ENCODE data around the gene ACOD1. TPM values are rescaled to one million over a fixed set of nuclear protein-coding genes. Genes with fewer than 3 reads are reported as not detected.
A peak's percentile ranks its signal among the peaks of the same experiment; 100 is the strongest.

Gene ACOD1
- total and polyA plus RNA-seq, 2 experiments from 2014 or later, result not detected

DNA sequence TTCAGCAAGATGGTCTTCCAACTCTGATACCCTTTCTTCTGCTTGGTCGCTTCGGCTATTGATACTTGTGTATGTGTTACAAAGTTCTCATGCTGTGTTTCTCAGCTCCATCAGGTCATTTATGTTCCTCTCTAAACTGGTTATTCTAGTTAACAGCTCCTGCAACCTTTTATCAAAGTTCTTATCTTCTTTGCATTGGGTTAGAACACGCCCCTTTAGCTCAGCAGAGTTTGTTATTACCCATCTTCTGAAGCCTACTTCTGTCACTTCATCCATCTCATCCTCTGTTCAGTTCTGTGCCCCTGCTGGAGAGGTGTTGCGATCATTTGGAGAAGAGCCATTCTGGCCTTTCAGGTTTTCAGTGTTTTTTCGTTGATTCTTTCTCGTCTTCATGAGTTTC, 18.7 kb downstream of the ACOD1 start:
- Histone ChIP-seq H3K9me2 (replicated peaks; ENCODE audit: insufficient read depth) (no peaks in the 10 kb centered on the region), H2AFZ (no peak overlapping the region), H3K27ac (peak overlapping the region; percentile 60), H3K4me1 (ENCODE audit: insufficient read depth) (peaks cover 16% of the 10 kb centered on the region), H4K20me1 (ENCODE audit: insufficient read depth, poor library complexity, severe bottlenecking) (no peaks in the 10 kb centered on the region), H3K79me2 (no peaks in the 10 kb centered on the region), H3K36me3 (replicated peaks; ENCODE audit: insufficient read depth, low read depth) (no peaks in the 10 kb centered on the region), H3K4me2 (peak overlapping the region; percentile 21), H3K4me3 (no peak overlapping the region), H3K27me3 (no peaks in the 10 kb centered on the region), H3K9me3 (ENCODE audit: low read depth) (no peaks in the 10 kb centered on the region)
- no peak for TF ChIP-seq CTCF (IDR thresholded peaks at IDR 0.05; ENCODE audit: poor library complexity)
- no peak for TF ChIP-seq EZH2 (IDR thresholded peaks at IDR 0.05; ENCODE audit: borderline replicate concordance)
- no peak for TF ChIP-seq EZH2phosphoT487 (IDR thresholded peaks at IDR 0.05; ENCODE audit: low read depth, severe bottlenecking, unreplicated experiment)
- 75% methylated on average over 6 of the region's 6 CpGs for WGBS (ENCODE audit: low lambda C conversion rate, missing lambda C conversion rate)
- no peak for DNase-seq (ENCODE audit: low spot score)

DNA sequence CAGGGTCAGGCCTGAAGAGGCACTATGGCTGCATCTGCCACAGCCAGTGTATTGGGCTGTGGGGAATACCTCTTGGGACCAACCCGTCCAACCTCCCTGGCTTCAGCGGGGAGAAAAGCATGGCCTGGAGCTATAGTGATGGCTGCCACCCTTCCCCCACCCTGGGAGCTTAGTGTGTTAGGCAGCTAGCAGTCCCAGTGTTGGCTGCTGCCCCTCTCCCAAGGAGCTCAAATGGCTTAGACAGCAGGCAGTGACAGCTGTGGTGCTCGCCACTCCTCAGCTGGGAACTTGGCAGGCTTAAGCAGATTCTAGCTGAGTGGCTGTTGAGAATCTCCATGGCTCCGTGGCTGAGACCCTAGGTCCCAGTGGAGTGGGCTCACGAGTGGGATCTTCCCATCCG, 19.7 kb downstream of the ACOD1 start:
- H3K27me3 ChIP-seq, result no peaks in the 10 kb centered on the region
- H3K4me2 ChIP-seq, result no peak overlapping the region
- H3K9me2 ChIP-seq (replicated peaks; ENCODE audit: insufficient read depth), result no peaks in the 10 kb centered on the region
- H3K9me3 ChIP-seq (ENCODE audit: low read depth), result no peaks in the 10 kb centered on the region
- H3K79me2 ChIP-seq, result no peaks in the 10 kb centered on the region
- no peak overlapping the region for H3K4me3 ChIP-seq
- H2AFZ ChIP-seq, result no peak overlapping the region
- WGBS (ENCODE audit: low lambda C conversion rate, missing lambda C conversion rate), result 84% methylated on average over 6 of the region's 6 CpGs
- TF ChIP-seq EZH2 (IDR thresholded peaks at IDR 0.05; ENCODE audit: borderline replicate concordance) (no peak), EZH2phosphoT487 (IDR thresholded peaks at IDR 0.05; ENCODE audit: low read depth, severe bottlenecking, unreplicated experiment) (no peak), CTCF (IDR thresholded peaks at IDR 0.05; ENCODE audit: poor library complexity) (no peak)
- no peaks in the 10 kb centered on the region for H4K20me1 ChIP-seq (ENCODE audit: insufficient read depth, poor library complexity, severe bottlenecking)
- no peaks in the 10 kb centered on the region for H3K36me3 ChIP-seq (replicated peaks; ENCODE audit: insufficient read depth, low read depth)
- no peak overlapping the region for H3K27ac ChIP-seq
- DNase-seq (ENCODE audit: low spot score), result no peak
- H3K4me1 ChIP-seq (ENCODE audit: insufficient read depth), result peaks cover 16% of the 10 kb centered on the region

DNA sequence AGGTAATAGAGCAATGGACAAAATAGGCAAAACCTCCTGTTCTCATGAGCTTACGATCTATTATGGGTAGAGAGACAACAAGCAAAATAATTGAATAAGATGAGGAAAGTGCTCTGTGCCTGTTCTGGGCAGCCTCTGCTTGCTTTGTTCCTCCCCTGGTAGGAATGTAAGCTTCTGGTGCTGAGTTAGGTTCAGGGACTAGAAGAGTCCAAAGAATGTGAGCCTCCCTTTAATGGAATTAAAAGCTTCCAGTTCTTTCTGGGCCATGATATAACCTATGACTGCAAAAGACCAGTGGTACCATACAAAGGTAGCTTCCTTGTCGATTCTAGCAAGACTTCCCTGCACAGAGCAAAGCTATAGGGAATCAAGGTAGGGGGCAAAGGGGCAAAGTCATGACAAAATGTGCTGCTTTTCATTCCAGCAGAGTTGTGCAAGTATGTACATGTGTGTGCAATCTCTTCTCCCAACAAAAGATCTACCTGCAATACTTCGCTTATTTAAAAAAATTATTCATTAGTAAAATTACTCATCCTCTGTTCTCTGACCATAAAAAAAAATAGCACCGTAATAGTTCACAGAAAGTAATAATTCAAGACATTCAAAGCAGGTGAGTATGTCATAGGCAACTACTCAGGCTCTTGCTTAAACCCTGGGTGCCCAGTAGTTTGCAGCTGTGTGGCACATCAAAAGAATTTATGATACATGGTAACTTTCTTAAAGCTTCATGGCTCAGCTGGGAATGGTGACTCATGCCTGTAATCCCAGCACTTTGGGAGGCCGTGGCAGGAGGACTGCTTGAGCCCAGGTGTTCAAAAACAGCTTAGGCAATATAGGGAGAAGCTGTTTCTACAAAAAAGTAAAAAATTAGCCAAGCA, 21.4 kb downstream of the ACOD1 start:
- peak overlapping the region; percentile 44 for H3K27ac ChIP-seq
- no peaks in the 10 kb centered on the region for H3K36me3 ChIP-seq (replicated peaks; ENCODE audit: insufficient read depth, low read depth)
- no peaks in the 10 kb centered on the region for H4K20me1 ChIP-seq (ENCODE audit: insufficient read depth, poor library complexity, severe bottlenecking)
- no peaks in the 10 kb centered on the region for H3K27me3 ChIP-seq
- H3K9me2 ChIP-seq (replicated peaks; ENCODE audit: insufficient read depth), result no peaks in the 10 kb centered on the region
- DNase-seq (ENCODE audit: low spot score), result no peak
- H2AFZ ChIP-seq, result no peak overlapping the region
- no peak overlapping the region for H3K4me2 ChIP-seq
- peaks cover 16% of the 10 kb centered on the region for H3K4me1 ChIP-seq (ENCODE audit: insufficient read depth)
- 79% methylated on average over 5 of the region's 5 CpGs for WGBS (ENCODE audit: low lambda C conversion rate, missing lambda C conversion rate)
- no peak for TF ChIP-seq CTCF (IDR thresholded peaks at IDR 0.05; ENCODE audit: poor library complexity)
- TF ChIP-seq EZH2phosphoT487 (IDR thresholded peaks at IDR 0.05; ENCODE audit: low read depth, severe bottlenecking, unreplicated experiment), result no peak
- no peak for TF ChIP-seq EZH2 (IDR thresholded peaks at IDR 0.05; ENCODE audit: borderline replicate concordance)
- no peaks in the 10 kb centered on the region for H3K79me2 ChIP-seq
- no peaks in the 10 kb centered on the region for H3K9me3 ChIP-seq (ENCODE audit: low read depth)
- H3K4me3 ChIP-seq, result no peak overlapping the region

Data from hepatocyte (in vitro differentiated cells).